ENCODE results near the gene SCLT1.

GRCh38 chr4:129113434-129113833 is 20.1 kb upstream of the SCLT1 start:
- TF ChIP-seq YY1 (IDR thresholded peaks at IDR 0.05; ENCODE audit: low read depth) = no peak
- no peak for TF ChIP-seq TCF12 (IDR thresholded peaks at IDR 0.05; ENCODE audit: low read depth)
- no peak for TF ChIP-seq REST (IDR thresholded peaks at IDR 0.05; ENCODE audit: low read depth)

All from Ishikawa (cell line).